Stimulated activated CD4-positive, alpha-beta T cell treated with anti-CD3 and anti-CD28 coated beads, Interleukin-1b, Interleukin-23, amount 100 ng/mL, for 4 hours (primary cell): Measurements from ENCODE around the gene EPHA8.
A peak's percentile ranks its signal among the peaks of the same experiment; 100 is the strongest.

Experiments used
- DNase-seq, 2 donors: peaks; one replicate each; pipeline ENCODE4 v3.0.0-alpha.2; 2020; ENCODE audit warnings: low read depth in 2 of 2

Gene EPHA8

DNA sequence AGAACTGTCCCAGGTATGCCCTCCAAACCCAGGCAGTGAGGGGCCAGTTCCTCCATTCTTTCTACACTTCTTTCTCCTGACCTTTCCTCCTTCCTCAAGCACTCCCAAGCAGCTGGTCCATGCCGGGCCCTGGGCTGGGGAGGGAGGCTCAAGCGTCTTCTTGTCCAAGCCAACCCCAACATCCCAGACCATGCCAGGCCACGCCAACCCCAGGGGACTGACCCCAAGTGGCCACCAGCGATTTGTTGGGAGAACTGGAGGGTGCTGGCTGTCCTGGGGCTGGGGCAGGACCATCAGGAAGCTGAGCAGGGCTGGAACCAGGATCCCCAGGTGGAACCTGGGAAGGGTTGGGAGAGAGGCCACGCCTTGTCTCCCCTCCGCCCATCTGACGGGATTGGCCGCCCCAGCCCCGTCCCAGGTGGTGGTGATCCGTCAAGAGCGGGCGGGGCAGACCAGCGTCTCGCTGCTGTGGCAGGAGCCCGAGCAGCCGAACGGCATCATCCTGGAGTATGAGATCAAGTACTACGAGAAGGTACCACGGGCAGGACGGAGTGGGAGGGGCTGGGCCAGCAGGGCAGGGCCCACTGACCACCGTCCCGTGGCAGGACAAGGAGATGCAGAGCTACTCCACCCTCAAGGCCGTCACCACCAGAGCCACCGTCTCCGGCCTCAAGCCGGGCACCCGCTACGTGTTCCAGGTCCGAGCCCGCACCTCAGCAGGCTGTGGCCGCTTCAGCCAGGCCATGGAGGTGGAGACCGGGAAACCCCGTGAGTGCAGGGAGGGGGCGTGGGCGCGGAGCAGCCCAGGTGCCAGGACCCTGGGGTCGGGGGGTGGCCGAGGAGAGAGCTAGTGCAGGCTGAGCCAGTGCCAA, 29.9 kb downstream of the EPHA8 start:
- no peak for DNase-seq

DNA sequence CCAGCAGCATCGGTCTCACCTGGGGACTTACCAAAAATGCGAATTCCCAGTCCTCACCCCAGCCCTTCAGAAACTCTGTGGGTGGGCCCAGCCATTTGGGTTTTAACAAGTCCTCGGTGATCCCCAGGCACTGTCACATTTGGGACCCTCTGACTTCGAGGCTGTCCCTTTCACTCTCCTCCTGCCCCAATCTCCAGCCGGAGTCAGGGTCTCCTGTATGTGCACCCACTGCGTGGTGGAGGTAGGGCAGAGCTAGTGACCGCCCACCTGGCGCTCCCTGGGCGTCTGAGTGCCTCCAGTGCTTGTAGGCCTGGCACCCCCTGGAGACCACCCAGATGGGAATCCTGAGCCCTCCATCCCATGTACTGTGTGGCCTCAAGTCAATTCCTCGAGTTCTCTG, 31.1 kb downstream of the EPHA8 start:
- no peak for DNase-seq

DNA sequence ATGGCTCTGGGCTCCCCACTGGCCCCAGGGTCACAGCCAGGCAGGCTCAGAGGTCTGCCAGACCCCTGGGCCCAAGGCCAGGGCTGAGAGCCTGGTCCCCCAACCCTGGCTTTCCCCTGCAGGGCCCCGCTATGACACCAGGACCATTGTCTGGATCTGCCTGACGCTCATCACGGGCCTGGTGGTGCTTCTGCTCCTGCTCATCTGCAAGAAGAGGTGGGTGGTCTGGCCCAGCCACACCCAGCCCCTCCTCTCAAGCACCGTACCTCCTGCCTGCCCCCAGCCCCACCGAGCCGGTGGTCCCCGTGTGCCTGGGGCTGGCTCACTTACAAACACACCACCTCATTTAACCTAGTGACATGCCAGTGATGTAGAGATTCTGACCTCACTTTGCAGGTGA, 31.8 kb downstream of the EPHA8 start:
- DNase-seq, result no peak

DNA sequence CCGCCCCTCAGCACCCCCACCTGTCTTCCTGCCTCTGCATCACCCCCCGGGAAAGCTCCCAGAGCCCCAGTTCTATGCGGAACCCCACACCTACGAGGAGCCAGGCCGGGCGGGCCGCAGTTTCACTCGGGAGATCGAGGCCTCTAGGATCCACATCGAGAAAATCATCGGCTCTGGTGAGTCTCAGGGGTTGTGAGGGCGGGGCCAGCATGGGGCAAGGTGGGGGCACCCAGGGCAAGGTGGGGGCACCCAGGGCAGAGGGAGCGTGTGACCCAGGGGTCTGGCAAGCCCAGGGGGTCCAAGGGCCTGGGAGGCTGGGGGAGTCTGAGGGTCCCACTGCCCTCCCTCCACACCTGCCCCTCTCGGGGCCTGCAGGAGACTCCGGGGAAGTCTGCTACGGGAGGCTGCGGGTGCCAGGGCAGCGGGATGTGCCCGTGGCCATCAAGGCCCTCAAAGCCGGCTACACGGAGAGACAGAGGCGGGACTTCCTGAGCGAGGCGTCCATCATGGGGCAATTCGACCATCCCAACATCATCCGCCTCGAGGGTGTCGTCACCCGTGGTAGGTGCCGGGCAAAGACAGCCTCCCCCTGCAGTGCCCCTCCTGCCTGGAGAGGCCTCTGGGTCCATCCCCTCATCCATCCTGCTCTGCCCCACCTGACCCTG, 34.1 kb downstream of the EPHA8 start:
- DNase-seq, result no peak

DNA sequence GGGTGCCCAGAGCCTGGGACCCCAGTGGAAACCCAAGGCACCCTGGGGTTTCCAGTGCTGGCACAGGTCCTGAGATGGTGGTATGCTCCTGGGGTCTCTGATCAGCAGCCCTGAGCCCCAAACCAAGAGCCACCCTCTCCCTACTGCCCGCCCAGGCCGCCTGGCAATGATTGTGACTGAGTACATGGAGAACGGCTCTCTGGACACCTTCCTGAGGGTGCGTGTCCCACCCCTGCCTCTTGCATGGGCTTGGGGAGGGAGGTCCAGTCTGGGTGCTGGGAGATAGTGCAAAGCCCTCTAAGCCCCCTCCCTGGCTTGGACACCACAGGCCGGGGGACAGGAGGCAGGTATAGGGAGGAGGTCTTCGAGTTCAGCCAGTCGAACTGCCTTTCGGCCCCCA, 34.7 kb downstream of the EPHA8 start:
- no peak for DNase-seq

DNA sequence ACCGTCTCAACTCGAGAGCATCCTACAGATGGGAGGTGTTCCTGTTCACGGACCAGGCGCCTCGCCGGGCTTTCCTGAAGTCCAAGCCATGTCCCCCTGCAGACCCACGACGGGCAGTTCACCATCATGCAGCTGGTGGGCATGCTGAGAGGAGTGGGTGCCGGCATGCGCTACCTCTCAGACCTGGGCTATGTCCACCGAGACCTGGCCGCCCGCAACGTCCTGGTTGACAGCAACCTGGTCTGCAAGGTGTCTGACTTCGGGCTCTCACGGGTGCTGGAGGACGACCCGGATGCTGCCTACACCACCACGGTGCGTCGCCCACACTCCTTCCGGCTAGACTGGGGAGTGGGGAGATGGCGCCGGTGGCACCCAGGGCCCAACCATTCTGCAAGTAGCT, 35.4 kb downstream of the EPHA8 start:
- no peak for DNase-seq

DNA sequence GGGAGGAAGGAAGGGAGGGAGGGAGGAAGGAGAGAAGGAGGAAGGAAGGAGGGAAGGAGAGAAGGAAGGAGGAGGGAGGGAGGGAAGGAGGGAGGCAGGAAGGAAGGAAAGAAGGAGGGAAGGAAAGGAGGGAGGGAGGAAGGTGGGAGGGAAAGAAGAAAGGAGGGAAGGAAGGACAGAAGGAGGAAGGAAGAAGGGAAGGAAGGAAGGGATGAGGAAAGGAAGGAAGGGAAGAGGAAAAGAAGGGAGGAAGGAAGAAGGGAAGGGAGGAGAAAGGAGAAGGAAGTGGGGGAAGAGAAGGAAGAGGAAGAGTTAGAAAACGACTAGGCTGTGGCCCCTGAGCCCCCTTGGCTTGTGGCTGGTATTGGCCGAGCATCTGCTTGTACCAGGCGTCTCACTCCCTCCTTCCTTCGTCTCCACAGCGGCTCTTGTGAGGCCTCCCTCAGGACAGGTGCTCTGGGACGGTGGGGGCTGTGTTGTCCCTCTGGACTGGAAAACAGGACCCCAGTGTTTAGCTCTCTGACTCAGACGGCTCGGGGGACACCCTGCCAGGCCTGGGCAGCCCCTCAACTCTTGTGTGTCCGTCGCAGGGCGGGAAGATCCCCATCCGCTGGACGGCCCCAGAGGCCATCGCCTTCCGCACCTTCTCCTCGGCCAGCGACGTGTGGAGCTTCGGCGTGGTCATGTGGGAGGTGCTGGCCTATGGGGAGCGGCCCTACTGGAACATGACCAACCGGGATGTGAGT, 37.0 kb downstream of the EPHA8 start:
- DNase-seq, result no peak

DNA sequence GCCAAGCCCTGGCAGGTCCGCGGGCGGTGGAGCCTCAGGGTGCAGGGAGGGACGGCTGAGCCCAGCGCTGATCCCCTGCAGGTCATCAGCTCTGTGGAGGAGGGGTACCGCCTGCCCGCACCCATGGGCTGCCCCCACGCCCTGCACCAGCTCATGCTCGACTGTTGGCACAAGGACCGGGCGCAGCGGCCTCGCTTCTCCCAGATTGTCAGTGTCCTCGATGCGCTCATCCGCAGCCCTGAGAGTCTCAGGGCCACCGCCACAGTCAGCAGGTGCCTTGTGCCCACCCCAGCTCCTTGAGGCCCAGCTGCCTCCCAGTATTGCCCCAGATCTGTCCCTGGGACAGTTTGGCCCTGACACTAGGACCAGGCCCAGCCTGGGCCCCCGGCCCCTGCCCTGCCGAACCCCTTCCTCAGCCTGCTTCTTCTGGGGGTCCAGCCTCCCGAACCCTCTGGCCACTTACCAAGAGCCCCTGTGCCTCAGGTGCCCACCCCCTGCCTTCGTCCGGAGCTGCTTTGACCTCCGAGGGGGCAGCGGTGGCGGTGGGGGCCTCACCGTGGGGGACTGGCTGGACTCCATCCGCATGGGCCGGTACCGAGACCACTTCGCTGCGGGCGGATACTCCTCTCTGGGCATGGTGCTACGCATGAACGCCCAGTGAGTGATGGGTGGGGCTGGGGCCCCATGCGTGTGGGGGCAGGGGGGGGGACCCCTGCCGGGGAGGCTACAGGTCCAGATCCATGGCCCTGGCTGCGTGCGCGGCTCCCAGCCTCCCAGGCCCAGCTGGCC, 37.7 kb downstream of the EPHA8 start:
- DNase-seq, result no peak

DNA sequence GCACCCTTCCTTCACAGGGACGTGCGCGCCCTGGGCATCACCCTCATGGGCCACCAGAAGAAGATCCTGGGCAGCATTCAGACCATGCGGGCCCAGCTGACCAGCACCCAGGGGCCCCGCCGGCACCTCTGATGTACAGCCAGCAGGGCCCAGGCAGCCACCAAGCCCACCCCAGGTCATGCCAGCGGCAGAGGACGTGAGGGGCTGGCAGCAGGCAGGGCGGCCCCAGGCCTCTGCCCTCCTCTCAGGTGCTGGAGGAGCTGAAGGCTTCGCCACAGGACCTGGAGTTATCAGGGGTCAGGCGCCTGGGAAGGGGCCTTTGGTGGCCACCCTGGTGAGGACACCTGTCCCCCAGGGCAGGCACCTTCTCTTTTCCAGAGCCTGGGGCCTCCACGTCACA, 38.3 kb downstream of the EPHA8 start:
- no peak for DNase-seq

DNA sequence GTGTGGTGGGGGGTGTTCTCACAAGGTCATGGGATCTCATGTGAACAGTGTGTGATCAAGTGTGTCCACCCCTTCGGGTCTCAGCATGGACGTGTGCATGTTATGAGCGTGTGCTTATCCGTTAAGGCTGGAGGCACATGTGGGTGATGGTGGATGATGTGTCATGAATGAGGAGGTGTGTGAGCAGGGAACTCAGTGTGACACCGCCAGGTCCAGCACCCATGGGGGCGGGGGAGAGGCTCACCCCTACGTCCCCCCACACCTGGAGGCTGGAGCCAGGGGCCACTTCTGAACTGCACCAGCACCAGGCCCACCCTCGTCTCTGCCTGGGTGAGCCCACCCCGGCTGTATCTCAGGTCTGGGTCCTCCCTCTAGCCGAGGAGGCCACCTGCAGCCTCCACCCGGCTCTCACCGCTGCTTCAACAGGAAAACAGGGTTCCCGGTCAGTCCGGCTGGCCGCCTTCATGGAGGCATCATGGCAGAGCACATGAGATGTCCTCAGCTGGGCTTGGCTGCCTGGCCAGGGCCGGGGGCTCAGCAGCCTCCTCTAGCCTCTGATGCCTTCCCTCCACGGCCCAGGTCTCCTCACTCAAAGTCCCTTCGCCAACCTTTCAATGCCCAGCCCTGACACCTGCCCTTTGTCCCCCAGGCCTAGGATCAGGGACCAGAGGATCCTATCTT, 38.9 kb downstream of the EPHA8 start:
- no peak for DNase-seq

DNA sequence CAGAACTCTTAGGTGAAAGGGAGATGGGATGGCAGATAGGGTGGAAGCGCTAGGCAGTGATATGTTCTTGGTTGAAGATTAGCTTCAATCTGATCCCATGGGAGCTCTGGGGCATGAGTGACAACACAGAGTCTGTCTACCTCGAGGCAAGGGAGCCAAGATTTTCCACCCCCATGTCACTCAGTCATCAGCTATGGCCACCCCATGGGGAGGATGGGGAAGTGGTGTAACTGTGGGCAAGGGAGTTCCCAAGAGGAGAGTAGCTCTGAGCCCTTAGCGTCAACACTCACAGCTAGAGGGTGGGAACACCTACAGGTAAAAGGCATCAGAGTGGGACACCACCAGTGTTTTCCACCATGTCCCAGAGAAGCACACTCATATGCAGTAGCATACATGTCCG, 42.9 kb downstream of the EPHA8 start:
- no peak for DNase-seq

DNA sequence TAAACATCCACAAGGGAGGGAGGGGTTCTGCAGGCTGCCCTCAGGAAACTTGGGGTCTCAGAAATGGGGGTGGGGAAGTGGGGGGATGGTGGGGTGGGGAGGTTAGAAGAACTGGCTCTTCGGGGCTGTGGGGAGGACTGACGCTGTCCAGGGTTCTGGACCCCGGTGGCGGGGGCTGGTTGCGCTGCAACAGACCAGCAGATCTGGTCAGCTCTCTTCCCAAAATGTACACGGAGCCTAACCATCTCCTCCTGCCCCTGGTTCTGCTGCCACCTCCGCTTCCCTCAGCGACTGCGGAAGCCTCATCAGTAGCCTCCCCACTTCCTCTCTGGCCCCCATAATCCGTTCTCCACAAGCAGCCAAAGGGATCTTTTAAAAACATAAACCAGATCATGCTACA, 43.9 kb downstream of the EPHA8 start:
- DNase-seq, result no peak

DNA sequence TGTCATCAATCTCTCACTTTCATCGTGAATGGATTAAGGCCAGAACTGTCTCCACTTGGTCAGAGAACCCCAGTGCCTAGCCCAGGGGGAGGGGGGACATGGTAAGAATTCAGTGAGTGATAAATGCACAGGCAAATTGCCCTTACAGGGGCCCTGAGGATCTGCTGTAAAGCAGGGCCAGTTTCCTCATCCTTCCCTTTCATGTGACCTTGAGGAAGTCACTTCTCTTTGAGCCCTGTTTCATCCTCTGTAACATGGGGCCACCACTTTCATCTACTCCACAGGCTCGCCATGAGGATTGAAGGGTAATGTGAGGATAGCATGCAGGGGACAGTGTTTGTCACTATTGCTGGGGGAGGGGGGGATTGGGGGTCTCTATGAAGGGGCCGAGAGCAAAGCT, 45.1 kb downstream of the EPHA8 start:
- DNase-seq, result no peak

DNA sequence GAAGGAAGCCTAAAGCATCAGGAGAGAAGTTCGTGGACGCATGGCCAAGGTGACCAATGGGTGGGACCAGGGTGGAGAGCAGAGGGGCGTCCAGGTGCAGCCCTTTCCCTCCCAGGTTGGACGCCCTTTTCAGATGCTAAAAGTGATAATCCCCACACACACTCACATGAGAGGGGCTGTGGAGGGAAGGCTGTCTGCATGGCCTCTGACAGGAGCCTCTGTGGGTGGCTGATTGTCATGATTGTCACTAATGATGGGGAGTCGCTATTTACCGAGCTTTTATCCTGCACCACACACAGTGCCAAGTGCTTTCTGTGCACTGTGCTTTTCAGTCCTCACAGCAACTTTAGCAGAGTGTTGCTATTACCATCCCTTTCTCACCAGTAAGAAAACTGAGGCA, 46.0 kb downstream of the EPHA8 start:
- no peak for DNase-seq

DNA sequence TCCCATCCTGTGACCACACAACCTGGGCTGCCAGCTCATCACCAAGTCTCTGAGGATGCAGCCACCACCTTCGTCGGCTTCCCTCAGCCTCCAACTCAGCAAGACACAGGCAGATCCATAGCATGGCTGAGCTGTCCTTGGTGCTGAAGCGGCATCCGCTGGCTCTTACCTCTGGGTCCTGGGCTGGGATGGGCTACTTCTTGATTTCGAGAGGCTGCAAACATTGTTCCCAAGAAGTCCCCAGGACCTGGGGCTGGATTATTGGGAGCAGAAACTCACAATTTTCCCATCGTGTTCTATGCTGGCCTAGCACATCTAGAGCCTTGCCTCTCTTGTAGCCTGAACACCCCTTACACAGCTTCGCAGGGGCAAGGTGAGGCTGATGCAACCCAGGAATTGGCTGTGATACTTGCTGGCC, 48.2 kb downstream of the EPHA8 start:
- peak in 1 of 2 donors; percentile 7 for DNase-seq

DNA sequence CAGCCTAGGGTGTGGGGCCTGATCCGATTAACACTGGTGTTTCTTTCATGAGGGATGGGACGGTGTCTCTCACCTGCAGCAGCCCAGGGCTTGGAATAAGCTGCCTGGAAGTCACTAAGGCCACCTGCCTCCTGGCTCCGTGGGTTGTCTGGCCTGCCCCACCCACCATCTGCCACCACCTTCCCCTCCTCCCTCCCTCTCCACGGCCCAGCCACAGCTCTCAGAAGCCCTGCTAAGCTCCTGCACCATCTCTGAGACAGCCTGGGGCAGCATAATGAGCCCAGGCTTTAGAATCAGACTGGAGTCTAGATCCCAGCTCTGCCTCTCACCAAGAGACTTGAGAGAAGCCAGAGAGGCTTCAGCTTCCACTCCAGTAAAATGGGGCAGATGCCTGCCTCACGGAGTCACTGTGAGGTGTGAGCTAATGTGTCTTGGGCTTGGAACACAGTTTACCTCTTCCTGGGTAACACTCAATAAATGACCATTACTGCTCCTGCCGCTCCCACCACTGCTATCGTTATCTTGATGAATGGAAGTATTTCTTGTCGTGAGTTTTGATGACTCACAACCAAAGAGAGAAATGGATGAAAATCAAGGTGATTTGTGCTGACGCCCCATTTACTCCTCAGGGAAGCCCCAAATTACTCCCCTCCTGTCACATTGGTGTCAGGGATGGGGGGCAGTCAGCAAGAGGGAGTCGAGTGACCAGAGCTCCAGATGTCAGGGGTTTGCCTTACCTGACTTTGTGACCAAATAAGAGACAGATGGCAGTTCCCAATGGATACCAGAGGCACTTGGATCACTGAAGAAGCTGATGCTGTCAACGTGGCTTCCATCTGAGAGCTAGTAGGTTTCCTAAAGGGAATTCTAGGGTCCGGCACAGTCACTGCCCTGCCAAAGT, 49.6 kb downstream of the EPHA8 start:
- no peak for DNase-seq

DNA sequence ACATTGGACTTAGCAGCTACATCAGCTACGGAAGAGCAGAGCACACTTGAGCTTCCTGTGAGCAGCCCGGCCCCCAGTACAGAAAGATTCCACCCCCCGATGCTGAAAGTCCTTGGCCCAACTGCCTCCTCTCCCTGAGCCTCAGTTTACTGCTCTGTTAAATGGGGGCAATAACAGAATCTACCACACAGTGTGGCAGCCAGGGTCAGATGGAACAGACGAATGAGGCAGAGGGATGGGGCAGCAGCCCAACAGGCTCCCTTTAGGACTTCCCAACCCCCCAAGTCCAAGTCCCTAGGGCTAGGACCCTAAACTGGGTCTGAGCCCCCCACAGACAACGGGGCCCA, 50.3 kb downstream of the EPHA8 start:
- no peak for DNase-seq

DNA sequence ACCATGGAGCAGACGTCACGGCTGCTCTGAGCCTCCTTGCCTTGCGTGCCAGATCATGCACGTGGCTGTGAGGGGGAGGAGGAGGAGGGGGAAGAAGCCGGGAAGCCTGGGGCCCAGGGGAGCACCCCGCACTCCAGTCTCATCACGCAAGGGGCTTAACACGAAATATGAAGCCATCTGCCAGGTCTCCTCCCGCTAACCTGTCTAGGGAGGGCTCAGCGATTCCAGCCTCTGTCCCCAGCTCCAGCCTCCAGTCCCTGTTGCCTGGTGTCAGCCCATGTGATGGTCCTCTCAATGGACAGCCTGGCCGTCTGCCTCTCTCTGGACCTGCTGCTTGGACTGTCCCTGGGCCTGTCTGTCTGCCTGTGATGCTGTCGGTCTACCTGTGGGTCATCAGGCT, 50.7 kb downstream of the EPHA8 start:
- DNase-seq, result no peak

DNA sequence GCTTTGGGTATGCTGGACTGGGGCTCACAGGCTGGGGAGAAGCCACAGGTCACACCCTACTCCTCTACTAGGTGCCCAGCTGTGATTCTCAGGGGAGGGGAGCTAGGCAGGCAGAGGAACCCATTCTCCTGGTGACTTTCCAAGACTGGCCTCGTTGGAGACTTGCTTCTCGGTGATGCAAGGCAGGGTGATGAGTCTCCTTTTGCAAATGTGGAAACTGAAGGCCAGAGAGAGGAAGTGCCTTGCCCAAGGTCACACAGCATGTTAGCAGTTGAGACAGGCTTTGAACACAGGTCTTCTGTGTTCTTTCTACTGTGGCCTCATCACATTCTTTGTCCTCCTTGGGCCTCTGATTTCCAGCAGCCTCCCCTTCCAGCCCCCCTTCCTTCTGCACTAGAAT, 52.6 kb downstream of the EPHA8 start:
- DNase-seq, result no peak

DNA sequence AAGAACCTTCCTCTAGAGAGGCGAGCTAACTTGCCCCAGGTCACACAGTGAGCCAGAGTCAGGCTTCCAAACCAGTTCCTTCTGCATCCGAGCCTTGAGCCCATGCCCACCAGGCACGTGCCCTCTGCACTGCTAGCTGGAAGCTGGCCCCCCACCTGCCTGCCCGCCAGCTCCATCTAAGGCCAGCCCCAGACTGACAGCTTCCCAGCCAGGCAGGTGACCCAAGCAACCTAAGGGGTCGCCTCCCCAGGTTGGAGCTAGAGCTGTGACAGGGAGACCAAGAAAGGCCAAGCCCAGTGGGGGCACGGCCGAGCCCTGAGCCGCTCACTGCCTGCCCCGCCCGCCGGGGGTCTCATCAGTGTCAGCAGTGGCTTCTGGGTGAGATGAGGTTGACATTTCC, 53.3 kb downstream of the EPHA8 start:
- DNase-seq, result no peak
